ENCODE measurements around the gene DGKB.

DGKB gene

GRCh38 chr7:14682910-14683465, 219.6 kb downstream of the DGKB start:
- no peak for DNase-seq

DNA sequence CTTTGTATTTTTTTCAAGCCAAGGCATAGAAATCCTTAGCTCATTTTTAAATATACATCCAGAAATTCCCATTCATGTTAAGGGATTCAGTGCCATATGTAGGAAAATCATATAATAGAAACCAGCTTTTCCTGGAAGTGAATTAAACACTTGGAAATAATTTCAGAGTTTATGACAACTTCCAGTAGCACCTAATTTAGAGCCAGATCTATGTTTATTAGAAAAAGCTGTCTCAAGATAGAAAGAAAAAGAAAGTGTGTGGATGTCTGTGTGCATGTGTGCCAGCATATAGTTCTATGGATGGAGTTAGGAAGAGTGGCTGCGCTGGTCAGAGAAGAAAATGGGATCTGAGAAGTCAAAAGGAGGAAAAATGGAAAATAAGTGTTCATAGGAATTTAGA, 225.7 kb downstream of the DGKB start:
- DNase-seq, result no peak

GRCh38 chr7:14673202-14673601, 229.3 kb downstream of the DGKB start:
- DNase-seq, result no peak

- no peak for DNase-seq
Observed at GRCh38 chr7:14666913-14667312, 235.6 kb downstream of the DGKB start.

- no peak for DNase-seq
Observed at GRCh38 chr7:14666304-14666703, 236.2 kb downstream of the DGKB start.

- DNase-seq, result no peak
Observed at GRCh38 chr7:14639801-14640200, 262.8 kb downstream of the DGKB start.

- DNase-seq, result no peak
Observed at GRCh38 chr7:14639329-14639728, 263.2 kb downstream of the DGKB start.

GRCh38 chr7:14637968-14638367, 264.6 kb downstream of the DGKB start:
- no peak for DNase-seq

- no peak for DNase-seq
Observed at GRCh38 chr7:14635955-14636354, 266.6 kb downstream of the DGKB start.

DNA sequence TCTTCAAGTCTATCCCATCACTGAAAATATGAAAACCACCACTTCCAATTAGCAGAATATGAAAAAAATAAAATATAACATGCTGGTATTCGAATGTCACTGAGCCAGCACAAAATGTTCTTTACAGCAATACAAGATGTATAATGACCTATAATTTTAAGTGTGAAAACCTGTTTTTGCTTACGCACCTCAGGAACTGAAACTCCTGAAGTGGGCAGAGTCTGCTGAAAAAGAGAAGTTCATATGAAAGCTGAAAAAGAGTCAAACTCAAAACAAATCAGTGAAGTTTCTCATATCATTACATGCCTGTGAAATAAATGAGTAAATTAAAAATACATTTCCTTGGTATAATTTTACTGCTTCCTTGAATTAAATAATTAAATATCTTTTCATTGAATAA, 272.5 kb downstream of the DGKB start:
- DNase-seq, result no peak

GRCh38 chr7:14628516-14628915, 274.0 kb downstream of the DGKB start:
- DNase-seq, result no peak

- no peak for DNase-seq
Observed at GRCh38 chr7:14626076-14626475, 276.5 kb downstream of the DGKB start.

DNA sequence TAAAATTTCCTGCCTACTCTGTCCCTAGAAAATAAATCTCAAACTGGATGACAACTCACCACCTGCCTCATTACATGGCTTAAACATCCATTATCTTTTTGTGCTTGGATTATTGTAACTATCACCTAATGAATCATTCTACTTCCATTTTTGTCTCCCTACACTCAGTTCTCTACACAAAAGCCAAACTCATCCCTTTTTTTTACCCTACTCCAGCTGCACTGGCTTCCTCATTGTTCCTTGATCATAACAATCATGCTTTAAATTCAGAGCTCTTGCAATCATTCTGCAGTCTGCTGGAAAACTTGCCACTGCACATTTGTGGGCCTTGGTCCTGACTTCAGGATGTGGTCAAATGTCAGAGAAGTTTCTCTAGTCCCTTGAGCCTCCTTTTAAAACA, 280.0 kb downstream of the DGKB start:
- no peak for DNase-seq

DNA sequence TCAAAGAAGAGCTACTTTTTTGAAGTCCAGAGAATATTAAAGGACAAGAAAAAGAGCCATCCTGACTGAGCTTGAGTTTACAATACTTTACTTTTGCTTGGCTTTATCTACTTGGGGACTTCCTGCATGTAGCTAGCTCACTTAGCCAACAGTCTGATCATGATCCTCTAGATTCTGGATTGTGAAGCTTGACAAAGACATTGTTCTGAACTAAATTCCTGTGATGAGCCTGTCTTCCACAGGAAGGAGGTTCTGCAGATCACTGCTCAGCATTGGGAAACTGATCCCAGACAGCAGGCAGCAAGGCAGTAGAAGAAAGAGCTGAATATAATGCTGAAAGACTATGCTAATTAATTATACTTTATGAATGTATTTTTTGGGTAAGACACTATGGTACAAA, 296.4 kb downstream of the DGKB start:
- DNase-seq, result no peak

- no peak for DNase-seq
Observed at GRCh38 chr7:14604606-14605005, 297.9 kb downstream of the DGKB start.

DNA sequence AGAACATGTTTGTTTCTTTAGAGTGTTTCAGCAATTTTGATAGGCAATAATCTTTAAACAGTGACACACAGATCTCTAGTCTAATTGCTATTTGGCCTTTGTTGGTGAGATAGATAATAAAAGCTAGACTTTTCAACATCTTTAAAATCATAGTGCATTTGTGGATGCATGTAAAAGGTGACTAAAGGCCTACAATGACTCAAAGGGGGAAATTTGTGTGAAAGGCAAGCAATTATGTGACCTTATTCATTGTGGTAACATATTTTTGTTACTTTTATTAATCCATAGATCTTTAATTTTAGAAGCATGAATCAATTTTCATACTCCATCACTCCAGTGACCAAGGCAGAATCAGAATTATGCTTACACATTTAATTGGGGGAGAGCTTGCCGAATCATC, 299.7 kb downstream of the DGKB start:
- no peak for DNase-seq

- no peak for DNase-seq
Observed at GRCh38 chr7:14600766-14601367, 301.7 kb downstream of the DGKB start.

GRCh38 chr7:14598978-14599377, 303.6 kb downstream of the DGKB start:
- DNase-seq, result no peak

DNA sequence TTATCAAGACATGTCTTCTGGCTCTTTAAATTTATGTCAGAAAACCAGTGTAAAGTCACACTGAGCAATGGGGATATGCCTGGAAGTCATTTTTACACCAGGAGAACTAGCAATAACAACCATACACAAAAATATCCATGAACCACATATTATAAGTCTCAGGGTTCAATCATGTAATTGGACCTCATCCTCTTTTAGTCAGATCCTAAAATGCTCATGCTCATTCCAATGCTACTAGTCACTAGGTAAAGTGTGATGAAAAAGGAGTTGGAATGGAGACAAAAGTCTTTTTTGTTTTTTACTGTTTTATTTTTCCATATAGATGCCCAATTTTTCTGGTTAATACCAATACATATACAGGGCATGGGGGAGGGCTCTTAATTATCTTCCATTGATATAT, 306.1 kb downstream of the DGKB start:
- DNase-seq, result no peak

DNA sequence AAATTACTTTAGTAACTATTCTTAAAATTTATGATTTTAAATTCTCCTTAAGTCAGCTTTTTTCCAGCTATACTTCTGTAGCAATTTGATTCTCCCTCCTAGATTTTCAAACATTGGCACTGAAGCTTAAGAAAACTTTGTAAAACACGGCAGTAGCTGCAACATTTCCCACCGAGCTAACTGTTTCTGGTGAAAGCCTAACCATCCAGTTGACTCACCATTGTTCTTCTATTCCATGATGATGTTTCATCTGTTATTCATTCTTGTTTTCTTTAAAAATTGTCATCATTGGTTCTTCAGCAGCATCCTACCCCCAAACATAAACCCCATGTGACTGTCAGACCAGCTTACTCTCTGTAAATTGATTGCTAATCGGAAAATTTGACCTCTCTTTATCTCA, 312.3 kb downstream of the DGKB start:
- no peak for DNase-seq

DNA sequence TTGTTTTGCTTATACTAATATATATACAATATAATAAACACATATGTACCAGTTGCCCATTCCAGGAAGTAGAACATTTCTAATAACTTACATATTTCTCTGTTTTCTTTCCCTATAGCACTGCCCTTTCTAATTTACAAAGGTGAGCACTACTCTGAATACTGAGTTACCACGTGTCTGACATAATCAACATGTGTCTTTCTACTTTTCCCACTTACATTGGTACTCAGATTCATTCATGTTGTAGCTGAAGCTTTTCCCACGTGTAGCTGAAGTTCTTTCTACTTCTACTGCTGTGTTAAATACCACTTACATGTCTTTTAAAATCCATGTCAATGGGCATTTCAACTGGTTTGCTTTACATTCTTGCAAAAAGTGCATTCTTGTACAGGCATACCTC, 317.3 kb downstream of the DGKB start:
- no peak for DNase-seq

- DNase-seq, result no peak
Observed at GRCh38 chr7:14583518-14583917, 319.0 kb downstream of the DGKB start.

DNA sequence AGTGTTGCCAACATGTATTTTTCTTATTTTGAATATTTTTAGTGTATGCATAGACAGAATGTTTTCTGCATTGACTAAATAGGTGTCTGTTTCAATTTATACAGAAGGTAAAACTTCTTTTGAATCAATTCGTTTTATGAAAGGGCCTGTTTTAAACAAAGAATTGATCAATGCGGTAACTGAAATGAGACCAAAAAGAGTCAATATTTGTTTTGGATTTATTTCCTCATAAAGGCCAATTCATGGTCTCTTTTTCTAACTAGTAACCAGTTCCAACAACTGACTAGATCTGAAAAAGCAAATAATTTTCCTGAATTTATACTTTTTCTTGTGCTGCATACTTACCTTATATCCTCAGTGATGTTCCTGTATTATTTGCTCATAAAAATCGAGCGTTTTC, 320.5 kb downstream of the DGKB start:
- DNase-seq, result no peak

DNA sequence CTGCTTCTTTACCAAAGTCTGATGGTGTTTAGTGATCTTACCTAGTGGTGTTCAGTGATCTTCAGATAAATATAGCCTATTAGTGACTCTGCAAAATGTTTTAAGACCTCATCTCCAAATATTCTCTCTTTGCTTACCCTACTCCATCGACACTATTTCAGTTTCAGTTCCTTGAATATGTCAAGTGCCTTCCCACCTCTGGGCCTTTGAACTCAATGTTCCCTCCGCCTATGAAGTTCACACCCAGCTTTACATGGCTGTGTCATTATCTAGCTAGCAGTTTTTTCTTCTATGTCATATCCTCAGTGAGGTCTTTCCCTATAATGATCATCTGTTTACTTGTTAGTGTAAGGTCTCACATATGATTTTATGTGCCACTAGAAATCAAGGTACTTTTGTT, 322.6 kb downstream of the DGKB start:
- no peak for DNase-seq

GRCh38 chr7:14576578-14576977, 326.0 kb downstream of the DGKB start:
- DNase-seq, result no peak

Data from GOT3 (cell line).